ENCODE measurements around the gene GMIP.

The GMIP gene

DNA sequence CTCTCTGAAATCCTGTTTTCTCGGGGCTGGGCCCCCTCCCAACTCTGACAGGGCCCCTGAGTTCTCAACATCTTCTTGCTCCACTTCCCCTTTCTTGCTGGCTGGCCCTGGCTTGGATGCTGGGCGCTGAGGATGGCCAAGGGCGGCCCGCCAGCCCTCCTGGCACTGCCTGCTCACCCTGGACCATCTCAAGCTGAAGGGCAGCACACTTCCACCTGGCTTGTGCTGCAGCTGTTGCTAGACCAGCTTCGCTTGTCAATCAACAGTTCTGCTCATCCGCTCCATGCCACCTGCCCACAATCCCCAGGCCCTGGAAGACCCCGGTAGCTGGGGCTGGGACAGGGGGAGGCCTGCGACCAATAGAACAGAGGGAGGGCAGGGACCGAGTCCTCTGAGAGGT, 6.9 kb upstream of the GMIP start:
- TF ChIP-seq EP300 (IDR thresholded peaks at IDR 0.05; ENCODE audit: borderline replicate concordance) (no peak), YY1 (IDR thresholded peaks at IDR 0.05; ENCODE audit: low read depth) (no peak), FOXM1 (IDR thresholded peaks at IDR 0.05; ENCODE audit: borderline replicate concordance, low read depth) (no peak), ZBTB7A (IDR thresholded peaks at IDR 0.05; ENCODE audit: low read depth) (no peak), CEBPB (IDR thresholded peaks at IDR 0.05) (no peak), RAD21 (IDR thresholded peaks at IDR 0.05; ENCODE audit: low read depth) (no peak)
- TF ChIP-seq, protein P1, sequence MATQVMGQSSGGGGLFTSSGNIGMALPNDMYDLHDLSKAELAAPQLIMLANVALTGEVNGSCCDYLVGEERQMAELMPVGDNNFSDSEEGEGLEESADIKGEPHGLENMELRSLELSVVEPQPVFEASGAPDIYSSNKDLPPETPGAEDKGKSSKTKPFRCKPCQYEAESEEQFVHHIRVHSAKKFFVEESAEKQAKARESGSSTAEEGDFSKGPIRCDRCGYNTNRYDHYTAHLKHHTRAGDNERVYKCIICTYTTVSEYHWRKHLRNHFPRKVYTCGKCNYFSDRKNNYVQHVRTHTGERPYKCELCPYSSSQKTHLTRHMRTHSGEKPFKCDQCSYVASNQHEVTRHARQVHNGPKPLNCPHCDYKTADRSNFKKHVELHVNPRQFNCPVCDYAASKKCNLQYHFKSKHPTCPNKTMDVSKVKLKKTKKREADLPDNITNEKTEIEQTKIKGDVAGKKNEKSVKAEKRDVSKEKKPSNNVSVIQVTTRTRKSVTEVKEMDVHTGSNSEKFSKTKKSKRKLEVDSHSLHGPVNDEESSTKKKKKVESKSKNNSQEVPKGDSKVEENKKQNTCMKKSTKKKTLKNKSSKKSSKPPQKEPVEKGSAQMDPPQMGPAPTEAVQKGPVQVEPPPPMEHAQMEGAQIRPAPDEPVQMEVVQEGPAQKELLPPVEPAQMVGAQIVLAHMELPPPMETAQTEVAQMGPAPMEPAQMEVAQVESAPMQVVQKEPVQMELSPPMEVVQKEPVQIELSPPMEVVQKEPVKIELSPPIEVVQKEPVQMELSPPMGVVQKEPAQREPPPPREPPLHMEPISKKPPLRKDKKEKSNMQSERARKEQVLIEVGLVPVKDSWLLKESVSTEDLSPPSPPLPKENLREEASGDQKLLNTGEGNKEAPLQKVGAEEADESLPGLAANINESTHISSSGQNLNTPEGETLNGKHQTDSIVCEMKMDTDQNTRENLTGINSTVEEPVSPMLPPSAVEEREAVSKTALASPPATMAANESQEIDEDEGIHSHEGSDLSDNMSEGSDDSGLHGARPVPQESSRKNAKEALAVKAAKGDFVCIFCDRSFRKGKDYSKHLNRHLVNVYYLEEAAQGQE (IDR thresholded peaks at IDR 0.05; ENCODE audit: low read depth), result no peak

DNA sequence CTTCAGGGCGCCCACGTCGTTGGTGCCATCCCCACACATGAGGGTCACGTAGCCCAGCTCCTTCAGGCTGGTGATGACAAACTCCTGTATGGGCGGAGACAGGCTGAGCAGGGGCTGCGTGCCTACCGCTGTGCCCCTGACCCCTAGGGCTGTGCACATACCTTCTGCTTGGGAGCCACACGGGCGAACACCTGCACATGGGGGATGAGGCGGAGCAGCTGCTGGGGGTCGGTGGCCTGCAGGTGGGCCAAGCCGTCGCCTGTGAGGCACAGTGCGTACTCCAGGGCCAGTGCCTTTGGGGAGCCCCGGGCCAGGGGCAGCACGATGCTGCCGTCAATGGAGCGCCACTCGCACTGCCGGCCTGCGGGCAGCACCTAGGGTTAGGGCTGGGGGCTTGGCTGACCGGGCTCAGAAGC, 6.1 kb upstream of the GMIP start:
- TF ChIP-seq CREB1 (IDR thresholded peaks at IDR 0.05; ENCODE audit: low read depth), result no peak
- TF ChIP-seq TEAD4 (IDR thresholded peaks at IDR 0.05), result no peak
- TF ChIP-seq, protein P2, sequence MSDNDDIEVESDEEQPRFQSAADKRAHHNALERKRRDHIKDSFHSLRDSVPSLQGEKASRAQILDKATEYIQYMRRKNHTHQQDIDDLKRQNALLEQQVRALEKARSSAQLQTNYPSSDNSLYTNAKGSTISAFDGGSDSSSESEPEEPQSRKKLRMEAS (IDR thresholded peaks at IDR 0.05), result no peak
- no peak for TF ChIP-seq NFIC (IDR thresholded peaks at IDR 0.05)
- no peak for TF ChIP-seq TCF12 (IDR thresholded peaks at IDR 0.05; ENCODE audit: low read depth)
- TF ChIP-seq, protein P3, sequence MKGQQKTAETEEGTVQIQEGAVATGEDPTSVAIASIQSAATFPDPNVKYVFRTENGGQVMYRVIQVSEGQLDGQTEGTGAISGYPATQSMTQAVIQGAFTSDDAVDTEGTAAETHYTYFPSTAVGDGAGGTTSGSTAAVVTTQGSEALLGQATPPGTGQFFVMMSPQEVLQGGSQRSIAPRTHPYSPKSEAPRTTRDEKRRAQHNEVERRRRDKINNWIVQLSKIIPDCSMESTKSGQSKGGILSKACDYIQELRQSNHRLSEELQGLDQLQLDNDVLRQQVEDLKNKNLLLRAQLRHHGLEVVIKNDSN (IDR thresholded peaks at IDR 0.05), result no peak
- no peak for TF ChIP-seq CEBPB (IDR thresholded peaks at IDR 0.05)
- TF ChIP-seq TAF1 (IDR thresholded peaks at IDR 0.05; ENCODE audit: low read depth), result no peak
- no peak for TF ChIP-seq ZBTB7A (IDR thresholded peaks at IDR 0.05; ENCODE audit: low read depth)
- TF ChIP-seq FOXM1 (IDR thresholded peaks at IDR 0.05; ENCODE audit: borderline replicate concordance, low read depth), result no peak
- TF ChIP-seq RAD21 (IDR thresholded peaks at IDR 0.05; ENCODE audit: low read depth), result no peak
- no peak for TF ChIP-seq EGR1 (IDR thresholded peaks at IDR 0.05)
- TF ChIP-seq EP300 (IDR thresholded peaks at IDR 0.05; ENCODE audit: borderline replicate concordance), result no peak
- TF ChIP-seq, protein P1 (IDR thresholded peaks at IDR 0.05; ENCODE audit: low read depth), result no peak
- TF ChIP-seq YY1 (IDR thresholded peaks at IDR 0.05; ENCODE audit: low read depth), result no peak

DNA sequence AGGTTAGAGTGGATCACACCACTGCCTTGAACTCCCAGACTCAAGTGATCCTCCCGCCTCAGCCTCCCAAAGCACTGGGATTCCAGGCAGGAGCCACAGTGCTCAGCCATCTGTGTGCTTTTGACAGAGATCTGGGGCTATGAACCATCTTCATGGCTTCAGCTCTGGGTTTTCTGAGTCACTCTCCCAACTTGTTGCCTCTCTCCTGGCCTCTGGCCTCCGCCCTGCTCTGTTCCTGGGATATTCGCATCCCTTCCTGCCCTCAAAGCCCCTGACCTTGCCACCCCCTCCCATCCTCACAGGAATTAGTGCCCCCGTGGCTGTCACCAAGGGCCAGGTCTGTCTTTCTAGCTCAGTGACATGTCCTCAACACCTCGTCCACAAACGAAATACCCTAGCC, 5.7 kb upstream of the GMIP start:
- TF ChIP-seq ZBTB7A (IDR thresholded peaks at IDR 0.05; ENCODE audit: low read depth), result no peak
- TF ChIP-seq FOXM1 (IDR thresholded peaks at IDR 0.05; ENCODE audit: borderline replicate concordance, low read depth), result no peak
- TF ChIP-seq NFIC (IDR thresholded peaks at IDR 0.05), result no peak
- TF ChIP-seq, protein P3 (IDR thresholded peaks at IDR 0.05), result no peak
- TF ChIP-seq, protein P1 (IDR thresholded peaks at IDR 0.05; ENCODE audit: low read depth), result no peak

DNA sequence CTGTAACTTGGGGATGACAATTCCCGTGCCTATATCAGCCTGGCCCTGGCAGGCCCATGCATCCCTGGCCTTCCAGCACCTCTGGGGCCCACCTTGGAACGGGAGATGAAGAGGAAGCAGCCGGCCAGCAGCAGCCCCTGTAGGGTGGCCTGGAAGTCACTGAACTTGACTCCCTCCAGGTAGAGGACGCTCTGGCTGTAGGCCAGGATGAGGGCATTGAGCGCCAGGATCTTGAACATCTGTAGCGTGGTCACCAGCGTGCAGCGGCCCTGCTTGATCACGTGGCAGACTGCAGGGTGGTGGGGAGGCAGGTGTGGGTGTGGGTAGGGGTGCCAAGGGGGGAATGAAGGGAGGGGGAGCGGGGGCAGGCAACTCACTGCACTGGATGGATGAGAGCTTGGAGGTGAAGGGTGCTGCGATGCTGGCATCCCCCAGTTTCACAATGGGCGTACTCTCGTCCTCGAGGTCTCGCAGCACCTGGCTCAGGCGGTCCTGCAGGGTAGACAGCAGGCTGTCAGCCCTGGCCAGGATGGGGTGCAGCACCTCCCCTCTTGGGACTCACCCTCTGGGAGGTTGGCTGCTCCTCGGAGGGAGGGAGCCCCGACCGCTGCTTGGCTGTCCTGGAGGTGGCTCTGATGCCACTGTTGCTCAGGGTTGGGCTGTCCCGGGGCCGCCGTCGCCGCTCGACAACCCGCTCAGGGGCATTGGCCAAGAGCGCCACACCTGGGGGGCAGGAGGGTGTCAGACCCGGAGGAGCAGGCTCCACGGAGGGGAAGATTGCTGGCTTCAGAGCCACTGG, 3.8 kb upstream of the GMIP start:
- TF ChIP-seq CREB1 (IDR thresholded peaks at IDR 0.05; ENCODE audit: low read depth) (no peak), ZBTB7A (IDR thresholded peaks at IDR 0.05; ENCODE audit: low read depth) (no peak), TEAD4 (IDR thresholded peaks at IDR 0.05) (no peak), NFIC (IDR thresholded peaks at IDR 0.05) (no peak), RAD21 (IDR thresholded peaks at IDR 0.05; ENCODE audit: low read depth) (no peak), TAF1 (IDR thresholded peaks at IDR 0.05; ENCODE audit: low read depth) (no peak), YY1 (IDR thresholded peaks at IDR 0.05; ENCODE audit: low read depth) (no peak), EGR1 (IDR thresholded peaks at IDR 0.05) (no peak)
- TF ChIP-seq, protein P2 (IDR thresholded peaks at IDR 0.05), result no peak

All from Ishikawa (cell line).